Body of pancreas (tissue), 4 donors: ENCODE data around the gene SCN1B.

Experiments
- CTCF ChIP-seq, 7 experiments: fragments of 450-650 bp in 4 of 7; fragments of 200-600 bp in 3 of 7; sonication (generic) in 3 of 7; IDR thresholded peaks; one replicate each; pipeline ENCODE4 v1.5.1; 2016 to 2019; ENCODE audit warnings: antibody characterized with exemption in 7 of 7
- POLR2A ChIP-seq, 3 donors: fragments of 450-650 bp; IDR thresholded peaks; one replicate each; pipeline ENCODE4 v1.6.1; 2016; ENCODE audit warnings: antibody characterized with exemption in 3 of 3, mild to moderate bottlenecking in 2 of 3

DNA sequence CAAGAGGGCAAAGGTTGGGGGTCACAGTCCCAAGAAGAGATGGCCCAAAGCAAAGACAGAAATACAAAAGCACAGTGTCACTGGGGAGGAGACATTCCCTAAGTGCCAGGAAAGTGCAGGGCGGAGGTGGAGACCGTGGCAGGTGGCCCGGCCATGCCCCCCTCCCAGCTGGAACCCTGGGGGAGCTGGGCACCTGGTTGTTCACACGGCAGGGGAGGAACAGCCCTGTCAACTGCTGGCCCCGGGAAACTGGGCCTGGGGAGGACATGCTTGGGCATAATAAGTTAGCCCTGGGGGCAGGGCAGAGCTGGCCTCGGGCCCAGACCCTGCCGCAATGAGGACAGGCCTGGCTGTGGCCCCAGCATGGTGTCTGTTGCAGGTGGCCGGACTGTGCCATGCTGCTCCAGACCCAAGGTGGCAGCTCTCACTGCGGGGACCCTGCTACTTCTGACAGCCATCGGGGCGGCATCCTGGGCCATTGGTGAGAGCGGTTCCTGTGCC is 18.7 kb downstream of the SCN1B start:
- TF ChIP-seq CTCF (IDR thresholded peaks at IDR 0.05) (peak in 2 of 7 experiments; percentile 6 to 18), POLR2A (IDR thresholded peaks at IDR 0.05) (peak; percentile 41 to 51 (median 49))
